Thymus (tissue), 11 donors: Measurements from ENCODE around the gene SNHG17. TPM values are rescaled to one million over a fixed set of nuclear protein-coding genes. Genes with fewer than 3 reads are reported as not detected.

Experiments used
- DNase-seq, 9 donors: peaks; one replicate each; pipeline ENCODE4 v3.0.0-alpha.2; 2013; ENCODE audit warnings: low spot score in 9 of 9, low read depth in 6 of 9, missing footprints in 1 of 9
- H3K27ac ChIP-seq, 2 donors: one replicate each; pipeline ENCODE4 v1.5.1; 2013; ENCODE audit warnings: control low read depth in 1 of 2, low read depth in 1 of 2, low read length in 1 of 2, mild to moderate bottlenecking in 1 of 2, moderate library complexity in 1 of 2
- H3K27me3 ChIP-seq, 2 donors: one replicate each; pipeline ENCODE4 v1.5.1; 2013; ENCODE audit warnings: low read length in 1 of 2; ENCODE audit not compliant: control insufficient read depth in 2 of 2, insufficient read depth in 1 of 2
- H3K36me3 ChIP-seq, 2 donors: one replicate each; pipeline ENCODE4 v1.5.1; 2013; ENCODE audit warnings: low read length in 1 of 2, mild to moderate bottlenecking in 1 of 2, moderate library complexity in 1 of 2; ENCODE audit not compliant: control insufficient read depth in 2 of 2, insufficient read depth in 2 of 2
- H3K4me1 ChIP-seq, 2 donors: one replicate each; pipeline ENCODE4 v1.5.1; 2013; ENCODE audit warnings: low read length in 2 of 2; ENCODE audit not compliant: control insufficient read depth in 2 of 2, insufficient read depth in 2 of 2
- H3K4me3 ChIP-seq, 2 donors: one replicate each; pipeline ENCODE4 v1.5.1; 2013; ENCODE audit warnings: low read length in 2 of 2, control low read depth in 1 of 2, mild to moderate bottlenecking in 1 of 2
- H3K9me3 ChIP-seq, 2 donors: one replicate each; pipeline ENCODE4 v1.5.1; 2013; ENCODE audit warnings: low read length in 1 of 2, mild to moderate bottlenecking in 1 of 2; ENCODE audit not compliant: control insufficient read depth in 2 of 2, insufficient read depth in 1 of 2
- WGBS: extraction: QIAGEN DNeasy Blood & Tissue Kit; methylation state at CpG from one replicate; pipeline ENCODE4 v1.1.7; 2013; 5-methylcytosine and 5-hydroxymethylcytosine counted together
- polyA plus RNA-seq: library from polyadenylated mRNA; stranded (reverse); fragments of 200-250 nt; gene quantifications from one replicate; pipeline ENCODE4 v1.2.3, GENCODE V29; 2013
- total RNA-seq: library from RNA; stranded (reverse); fragments of 120-200 nt; gene quantifications from one replicate; pipeline ENCODE4 v1.2.4, GENCODE V29; 2013
- donor health status: healthy.

Gene SNHG17
- total and polyA plus RNA-seq, 2 donors = 11.0 to 36.0 TPM

DNA sequence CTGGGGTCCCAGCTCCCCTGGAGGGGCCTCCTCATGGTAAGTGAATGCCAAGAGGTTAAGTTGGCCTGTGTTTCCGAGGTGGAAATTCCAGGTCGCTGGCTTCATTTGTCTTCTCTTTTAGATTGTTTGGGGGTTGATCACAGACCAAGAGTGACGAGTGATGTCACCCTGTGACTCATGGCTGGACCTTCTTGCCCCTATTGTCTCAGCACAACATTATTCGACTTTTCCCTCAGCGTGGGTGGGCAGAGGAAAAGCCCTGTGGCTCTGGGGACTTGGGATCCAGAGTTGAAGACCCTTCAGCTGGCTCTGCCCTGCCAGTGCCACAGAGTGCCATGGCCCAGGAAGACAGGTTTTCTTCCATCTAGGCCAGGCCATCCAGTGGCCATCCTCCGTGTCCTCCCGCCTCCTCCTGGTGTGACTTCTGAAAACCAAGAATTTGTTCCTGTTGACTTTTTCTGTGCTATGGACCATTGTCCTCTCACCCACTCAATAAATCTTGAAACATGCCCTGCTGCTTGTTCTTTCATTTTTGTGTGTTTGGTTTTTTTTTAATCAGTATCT lies 15.4 kb upstream of the SNHG17 start:
- no peak for DNase-seq
- H3K4me3 ChIP-seq = no peak overlapping the region
- WGBS = 95% methylated on average over 7 of the region's 7 CpGs
- H3K4me1 ChIP-seq = peaks cover 6 to 15% of the 10 kb centered on the region in 2 donors
- peaks cover 18% of the 10 kb centered on the region in 2 donors for H3K36me3 ChIP-seq
- no peak overlapping the region for H3K27ac ChIP-seq
- no peaks in the 10 kb centered on the region for H3K27me3 ChIP-seq
- no peaks in the 10 kb centered on the region for H3K9me3 ChIP-seq

- DNase-seq = no peak
- Histone ChIP-seq H3K9me3 (no peaks in the 10 kb centered on the region), H3K27ac (no peak overlapping the region), H3K27me3 (no peaks in the 10 kb centered on the region), H3K4me1 (peaks cover 6 to 15% of the 10 kb centered on the region in 2 donors), H3K4me3 (no peak overlapping the region), H3K36me3 (peaks cover 18% of the 10 kb centered on the region in 2 donors)
- WGBS = 98% methylated on average over 3 of the region's 3 CpGs
Measured at GRCh38 chr20:38449046-38449445, 13.9 kb upstream of the SNHG17 start.

GRCh38 chr20:38447931-38448675 lies 13.0 kb upstream of the SNHG17 start:
- WGBS = 90% methylated on average over 10 of the region's 10 CpGs
- Histone ChIP-seq H3K36me3 (peaks cover 18% of the 10 kb centered on the region in 2 donors), H3K27ac (no peak overlapping the region), H3K9me3 (no peaks in the 10 kb centered on the region), H3K4me3 (no peak overlapping the region), H3K27me3 (no peaks in the 10 kb centered on the region), H3K4me1 (peaks cover 6 to 15% of the 10 kb centered on the region in 2 donors)
- DNase-seq = no peak

GRCh38 chr20:38447251-38447661 lies 12.1 kb upstream of the SNHG17 start:
- H3K9me3 ChIP-seq = no peaks in the 10 kb centered on the region
- WGBS = 69% methylated on average over 12 of the region's 12 CpGs
- H3K36me3 ChIP-seq = peaks cover 18% of the 10 kb centered on the region in 2 donors
- no peaks in the 10 kb centered on the region for H3K27me3 ChIP-seq
- peaks cover 6 to 15% of the 10 kb centered on the region in 2 donors for H3K4me1 ChIP-seq
- DNase-seq = no peak
- H3K27ac ChIP-seq = peak overlapping the region in 1 of 2 donors; percentile 46
- peak overlapping the region; percentile 75 to 92 for H3K4me3 ChIP-seq

GRCh38 chr20:38446441-38447209 lies 11.5 kb upstream of the SNHG17 start:
- H3K27ac ChIP-seq = peak overlapping the region; percentile 44 to 46
- WGBS = 2% methylated on average over 56 of the region's 56 CpGs
- no peaks in the 10 kb centered on the region for H3K9me3 ChIP-seq
- H3K36me3 ChIP-seq = peaks cover 18% of the 10 kb centered on the region in 2 donors
- H3K4me1 ChIP-seq = peaks cover 6 to 15% of the 10 kb centered on the region in 2 donors
- DNase-seq = peak; percentile 75 to 94 (median 85)
- H3K4me3 ChIP-seq = peak overlapping the region; percentile 75 to 92
- H3K27me3 ChIP-seq = peaks cover 0 to 2% of the 10 kb centered on the region in 2 donors

DNA sequence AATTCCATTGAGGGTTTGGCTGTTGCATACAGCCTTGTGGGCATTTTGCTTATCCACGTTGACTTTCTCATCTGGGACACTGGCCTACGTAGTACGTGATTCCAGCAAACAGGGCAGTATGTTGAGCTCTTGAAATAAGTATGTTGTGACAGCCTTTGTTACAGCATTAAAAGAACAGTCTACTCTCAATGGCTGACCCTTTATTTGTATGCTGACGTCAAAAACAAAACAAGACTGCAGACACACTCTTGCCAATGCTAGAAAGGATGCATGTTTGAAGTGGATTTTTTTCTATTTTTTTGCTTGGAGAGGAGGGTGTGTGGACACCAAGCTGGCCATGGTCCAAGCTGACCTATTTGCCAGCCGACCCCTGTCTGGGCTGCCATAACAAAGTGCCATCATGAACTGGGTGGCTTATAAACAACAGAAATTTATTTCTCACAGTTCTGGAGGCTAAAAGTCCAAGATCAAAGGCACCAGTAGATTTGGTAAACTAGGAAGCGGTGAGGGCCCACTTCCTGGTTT lies 10.8 kb upstream of the SNHG17 start:
- peak overlapping the region in 1 of 2 donors; percentile 42 for H3K27ac ChIP-seq
- peak overlapping the region; percentile 75 to 92 for H3K4me3 ChIP-seq
- DNase-seq = no peak
- peaks cover 6 to 15% of the 10 kb centered on the region in 2 donors for H3K4me1 ChIP-seq
- peaks cover 0 to 2% of the 10 kb centered on the region in 2 donors for H3K27me3 ChIP-seq
- H3K9me3 ChIP-seq = no peaks in the 10 kb centered on the region
- H3K36me3 ChIP-seq = peaks cover 17 to 18% of the 10 kb centered on the region in 2 donors
- WGBS = 93% methylated on average over 6 of the region's 6 CpGs

GRCh38 chr20:38445381-38445796 lies 10.3 kb upstream of the SNHG17 start:
- H3K27me3 ChIP-seq = peaks cover 0 to 2% of the 10 kb centered on the region in 2 donors
- peaks cover 6 to 15% of the 10 kb centered on the region in 2 donors for H3K4me1 ChIP-seq
- H3K9me3 ChIP-seq = no peaks in the 10 kb centered on the region
- H3K4me3 ChIP-seq = no peak overlapping the region
- peaks cover 12 to 13% of the 10 kb centered on the region in 2 donors for H3K36me3 ChIP-seq
- no peak overlapping the region for H3K27ac ChIP-seq
- DNase-seq = no peak
- 92% methylated on average over 3 of the region's 3 CpGs for WGBS

GRCh38 chr20:38441916-38442315 lies 6.8 kb upstream of the SNHG17 start:
- Histone ChIP-seq H3K4me1 (no peaks in the 10 kb centered on the region), H3K4me3 (no peak overlapping the region), H3K9me3 (no peaks in the 10 kb centered on the region), H3K27me3 (peaks cover 0 to 2% of the 10 kb centered on the region in 2 donors), H3K27ac (no peak overlapping the region), H3K36me3 (no peaks in the 10 kb centered on the region)
- DNase-seq = no peak
- WGBS = 85% methylated on average over 9 of the region's 9 CpGs
